Ovary (tissue), 3 donors: ENCODE results near the gene EHMT1.

Experiments
- POLR2A ChIP-seq: fragments of 450-650 bp; IDR thresholded peaks from one replicate; pipeline ENCODE4 v1.6.1; 2017; ENCODE audit warnings: antibody characterized with exemption, mild to moderate bottlenecking, moderate library complexity
- TF ChIP-seq, protein P1 (sequence below), 3 donors: fragments of 450-650 bp in 2 of 3; fragments of 200-600 bp in 1 of 3; IDR thresholded peaks; one replicate each; pipeline versions ENCODE4 v1.5.1 to v1.8.0; 2016 to 2022; ENCODE audit warnings: antibody characterized with exemption in 3 of 3, mild to moderate bottlenecking in 1 of 3
- donor health status: DM: no; HTN: no; CAD: no.

GRCh38 chr9:137598943-137599342, 19.9 kb upstream of the EHMT1 start:
- TF ChIP-seq, protein P1, sequence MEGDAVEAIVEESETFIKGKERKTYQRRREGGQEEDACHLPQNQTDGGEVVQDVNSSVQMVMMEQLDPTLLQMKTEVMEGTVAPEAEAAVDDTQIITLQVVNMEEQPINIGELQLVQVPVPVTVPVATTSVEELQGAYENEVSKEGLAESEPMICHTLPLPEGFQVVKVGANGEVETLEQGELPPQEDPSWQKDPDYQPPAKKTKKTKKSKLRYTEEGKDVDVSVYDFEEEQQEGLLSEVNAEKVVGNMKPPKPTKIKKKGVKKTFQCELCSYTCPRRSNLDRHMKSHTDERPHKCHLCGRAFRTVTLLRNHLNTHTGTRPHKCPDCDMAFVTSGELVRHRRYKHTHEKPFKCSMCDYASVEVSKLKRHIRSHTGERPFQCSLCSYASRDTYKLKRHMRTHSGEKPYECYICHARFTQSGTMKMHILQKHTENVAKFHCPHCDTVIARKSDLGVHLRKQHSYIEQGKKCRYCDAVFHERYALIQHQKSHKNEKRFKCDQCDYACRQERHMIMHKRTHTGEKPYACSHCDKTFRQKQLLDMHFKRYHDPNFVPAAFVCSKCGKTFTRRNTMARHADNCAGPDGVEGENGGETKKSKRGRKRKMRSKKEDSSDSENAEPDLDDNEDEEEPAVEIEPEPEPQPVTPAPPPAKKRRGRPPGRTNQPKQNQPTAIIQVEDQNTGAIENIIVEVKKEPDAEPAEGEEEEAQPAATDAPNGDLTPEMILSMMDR (IDR thresholded peaks at IDR 0.05), result no peak
- TF ChIP-seq POLR2A, result no peak
